HepG2 (cell line): ENCODE results near the gene INHBE. TPM values are rescaled to one million over a fixed set of nuclear protein-coding genes. Genes with fewer than 3 reads are reported as not detected.

Experiments
- ATAC-seq: fragments of 200-7000 bp; cut with Tn5 transposase; 3 replicates; pipeline ENCODE4 v1.9.1; 2020; ENCODE audit warnings: mild to moderate bottlenecking, moderate library complexity
- BruUV-seq: library from RNA; stranded (reverse); fragments of 400-500 nt; replicated peaks from 2 replicates; lab custom pipeline; 2021; lab: Mats Ljungman, UMichigan
- CTCF ChIA-PET: fragments of 300-600 bp; formaldehyde crosslinking; extraction: SDS; loops from one replicate; lab custom pipeline; 2021; ENCODE audit warnings: low total read pairs, inconsistent platforms, low intra/inter-chr PET ratio; lab: Yijun Ruan, JAX
- POLR2A ChIA-PET: fragments of 350-600 bp; sonication (Branson Sonifier 250); formaldehyde crosslinking; loops from one replicate; lab custom pipeline; 2020; ENCODE audit warnings: antibody characterized with exemption, inconsistent platforms; lab: Yijun Ruan, JAX
- DNase-seq: peaks from one replicate; pipeline ENCODE4 v3.0.0-alpha.2; 2015; ENCODE audit warnings: low spot score
- FAIRE-seq: peaks from 3 replicates; lab custom pipeline; 2011; peaks lifted over from hg19 to GRCh38; lab: Jason Lieb, UNC
- H2AFZ ChIP-seq: one replicate; pipeline ENCODE4 v1.6.1; 2011; ENCODE audit warnings: low read length, inconsistent platforms
- H3K27ac ChIP-seq: fragments of 300-600 bp; 3 replicates; pipeline ENCODE4 v1.8.0; 2011; ENCODE audit warnings: mixed run types, mild to moderate bottlenecking, mixed read lengths, low read length, inconsistent platforms; ENCODE audit not compliant: insufficient read depth; ENCODE audit errors: extremely low read length
- H3K27me3 ChIP-seq, 2 experiments: fragments of 200-600 bp in 1 of 2; 2 replicates in 1 of 2; 3 replicates in 1 of 2; pipeline versions ENCODE4 v1.6.0 to v1.8.0; 2011; ENCODE audit warnings: low read length in 2 of 2, mild to moderate bottlenecking in 2 of 2, moderate library complexity in 2 of 2, inconsistent platforms in 1 of 2; ENCODE audit not compliant: insufficient read depth in 2 of 2, control insufficient read depth in 1 of 2
- H3K36me3 ChIP-seq, 2 experiments: fragments of 200-600 bp in 1 of 2; replicated peaks in 1 of 2; 2 replicates in 1 of 2; 3 replicates in 1 of 2; pipeline versions ENCODE4 v1.5.1 to v1.8.0; 2011; ENCODE audit warnings: low read length in 2 of 2, inconsistent platforms in 1 of 2; ENCODE audit not compliant: insufficient read depth in 2 of 2, control insufficient read depth in 1 of 2
- H3K4me1 ChIP-seq: 2 replicates; pipeline ENCODE4 v1.5.1; 2012; ENCODE audit warnings: low read length, inconsistent platforms; ENCODE audit not compliant: insufficient read depth
- H3K4me2 ChIP-seq: 2 replicates; pipeline ENCODE4 v1.6.0; 2011; ENCODE audit warnings: low read depth, low read length, inconsistent platforms
- H3K4me3 ChIP-seq, 3 experiments: fragments of 200-600 bp in 1 of 3; sonication (generic), shearing (Covaris generic) in 1 of 3; replicated peaks in 1 of 3; 2 replicates each; pipeline ENCODE4 v1.5.1; 2011 to 2016; ENCODE audit warnings: low read length in 3 of 3, inconsistent platforms in 2 of 3, low read depth in 2 of 3, mild to moderate bottlenecking in 2 of 3, control low read depth in 1 of 3, mixed read lengths in 1 of 3; ENCODE audit not compliant: insufficient read depth in 1 of 3
- H3K79me2 ChIP-seq: one replicate; pipeline ENCODE4 v1.6.1; 2011; ENCODE audit warnings: low read length, inconsistent platforms; ENCODE audit not compliant: insufficient read depth
- H3K9ac ChIP-seq: 2 replicates; pipeline ENCODE4 v1.6.0; 2011; ENCODE audit warnings: mild to moderate bottlenecking, low read depth, low read length, inconsistent platforms; ENCODE audit not compliant: insufficient read depth
- H3K9me3 ChIP-seq: 2 replicates; pipeline ENCODE4 v1.5.1; 2012; ENCODE audit warnings: mild to moderate bottlenecking, low read length
- H4K20me1 ChIP-seq: 2 replicates; pipeline ENCODE4 v1.6.0; 2011; ENCODE audit warnings: inconsistent platforms, mild to moderate bottlenecking, low read length, moderate library complexity; ENCODE audit not compliant: insufficient read depth
- POLR2A ChIP-seq, 2 experiments: IDR thresholded peaks; 2 replicates each; pipeline ENCODE4 v1.6.1; 2011; ENCODE audit warnings: low read depth in 2 of 2, low read length in 2 of 2, mild to moderate bottlenecking in 1 of 2, moderate library complexity in 1 of 2; ENCODE audit not compliant: insufficient read depth in 1 of 2
- ZNF574 ChIP-seq: sonication (generic); formaldehyde crosslinking; IDR thresholded peaks from 2 replicates; pipeline ENCODE4 v1.4.0; 2020; ENCODE audit warnings: missing genetic modification reagents
- WGBS: methylation state at CpG from one replicate; pipeline ENCODE4 v1.1.6; 2017; ENCODE audit warnings: low lambda C conversion rate; 5-methylcytosine and 5-hydroxymethylcytosine counted together
- in situ Hi-C: cut with HindIII; loops from 2 replicates; pipeline ENCODE4 v1.10.0; 2017; ENCODE audit warnings: low pct_unique_long_range_greater_than_20kb; ENCODE audit not compliant: extremely low pct_ligation_motif_present
- intact Hi-C: fragments of 100-400 bp; cut with micrococcal nuclease; formaldehyde crosslinking; loops from one replicate; pipeline ENCODE4 v1.10.0; 2022; ENCODE audit not compliant: unreplicated experiment
- polyA plus RNA-seq, 8 experiments: library from polyadenylated mRNA; depleted of rRNA in 3 of 8; stranded (reverse) in 7 of 8; unstranded in 1 of 8; fragments of >200 nt; fragmentation: Illumina TruSeq in 4 of 8; extraction: Trizol in 4 of 8; gene quantifications; 2 replicates each; pipeline versions ENCODE4 v1.2.1 to v1.2.3, GENCODE V29; 2011 to 2016; ENCODE audit warnings: low read depth in 4 of 8, missing spikeins in 1 of 8, mixed read lengths in 1 of 8; ENCODE audit not compliant: insufficient read depth in 1 of 8
- total RNA-seq, 5 experiments: library from RNA; depleted of rRNA; stranded (reverse); fragments of >200 nt; fragmentation: Illumina TruSeq; extraction: Trizol; gene quantifications; 2 replicates each; pipeline ENCODE4 v1.2.3, GENCODE V29; 2016; ENCODE audit warnings: low read depth in 1 of 5

INHBE gene
- total and polyA plus RNA-seq, 2 of the 13 experiments (the other 11 are each of a cell fraction or from before 2014, with no cell fraction given): 17.0 to 32.0 TPM

DNA sequence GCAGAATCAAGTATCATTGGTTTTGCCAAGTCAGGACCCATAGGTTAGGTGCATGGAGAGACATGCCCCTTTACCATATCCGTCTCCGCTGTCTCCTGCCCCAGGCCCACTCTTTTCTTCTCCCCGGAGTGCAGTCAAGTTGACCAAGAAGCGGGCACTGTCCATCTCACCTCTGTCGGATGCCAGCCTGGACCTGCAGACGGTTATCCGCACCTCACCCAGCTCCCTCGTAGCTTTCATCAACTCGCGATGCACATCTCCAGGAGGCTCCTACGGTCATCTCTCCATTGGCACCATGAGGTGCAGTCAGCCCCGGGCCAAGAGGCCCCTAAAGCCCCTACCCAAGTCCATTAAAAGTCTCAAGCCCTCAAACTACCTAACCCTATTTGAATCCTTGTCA, 9.5 kb downstream of the INHBE start (continued):
- TF ChIP-seq ZNF574 (CRISPR knock-in tag): no peak

DNA sequence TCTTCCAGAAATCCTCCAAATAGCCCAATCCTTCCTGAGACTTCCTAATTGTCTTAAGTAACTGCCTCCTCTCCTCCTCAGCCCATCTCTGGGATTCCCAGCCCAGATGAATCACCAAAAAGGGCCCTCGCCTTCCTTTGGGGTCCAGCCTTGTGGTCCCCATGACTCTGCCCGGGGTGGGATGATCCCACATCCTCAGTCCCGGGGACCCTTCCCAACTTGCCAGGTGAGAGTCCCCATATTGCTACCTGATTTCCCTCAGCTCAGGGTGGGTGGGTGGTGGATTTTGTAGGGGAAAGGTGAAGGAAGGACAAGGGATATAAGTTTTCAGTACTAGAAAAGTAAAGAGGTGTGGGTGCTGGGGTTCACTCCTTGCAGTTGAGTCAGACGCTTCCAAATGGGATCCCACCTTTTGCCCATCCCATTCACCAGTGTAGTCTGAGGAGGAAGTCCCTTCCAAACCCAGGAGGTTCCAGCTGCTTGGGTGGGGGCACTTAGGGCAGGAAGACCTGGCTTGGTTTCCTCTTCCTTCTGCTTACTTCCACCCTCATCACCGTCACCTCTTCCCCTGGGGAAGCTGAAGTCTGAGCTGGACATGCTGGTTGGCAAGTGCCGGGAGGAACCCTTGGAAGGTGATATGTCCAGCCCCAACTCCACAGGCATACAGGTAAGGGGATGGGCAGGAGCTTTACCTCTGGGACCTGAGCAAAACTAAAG, 10.1 kb downstream of the INHBE start:
- Histone ChIP-seq H3K4me1 (peaks cover 45% of the 10 kb centered on the region), H3K27me3 (peaks cover 0 to 45% of the 10 kb centered on the region in 2 experiments; a peak in 3 of 5 replicates), H3K9ac (no peak overlapping the region), H3K4me3 (no peak overlapping the region), H4K20me1 (no peaks in the 10 kb centered on the region), H2AFZ (no peak overlapping the region), H3K79me2 (no peaks in the 10 kb centered on the region), H3K4me2 (no peak overlapping the region), H3K36me3 (no peaks in the 10 kb centered on the region), H3K9me3 (no peaks in the 10 kb centered on the region), H3K27ac (no peak overlapping the region)
- FAIRE-seq (no peak), ATAC-seq (no peak), DNase-seq (no peak)
- intact Hi-C loops: no loop called here
- ChIA-PET CTCF (no interaction called here), POLR2A (no interaction called here)
- 39% methylated on average over 6 of the region's 6 CpGs for WGBS
- no TSS peak for BruUV-seq
- no peak for TF ChIP-seq POLR2A (IDR thresholded peaks at IDR 0.05; ENCODE audit: insufficient read depth in 1 of 2, low read depth in 2 of 2, low read length in 2 of 2)
- in situ Hi-C loops: no loop called here
